WTC11 (cell line): ENCODE data around the gene SUN2. TPM values are rescaled to one million over a fixed set of nuclear protein-coding genes. Genes with fewer than 3 reads are reported as not detected.

ENCODE experiments used
- AFF4 ChIP-seq: sonication (generic); formaldehyde crosslinking; IDR thresholded peaks from 2 replicates; pipeline ENCODE4 v1.8.1; 2023; ENCODE audit warnings: mild to moderate bottlenecking, missing genetic modification reagents, borderline replicate concordance
- CREB1 ChIP-seq: sonication (generic); formaldehyde crosslinking; IDR thresholded peaks from 2 replicates; pipeline ENCODE4 v1.8.0; 2023; ENCODE audit warnings: mild to moderate bottlenecking, missing genetic modification reagents
- FOXJ3 ChIP-seq: sonication (generic); formaldehyde crosslinking; IDR thresholded peaks from 2 replicates; pipeline ENCODE4 v1.9.0; 2021; ENCODE audit warnings: missing genetic modification reagents, mild to moderate bottlenecking, borderline replicate concordance
- GABPB1 ChIP-seq: sonication (generic); formaldehyde crosslinking; IDR thresholded peaks from 2 replicates; pipeline ENCODE4 v1.8.1; 2023; ENCODE audit warnings: mild to moderate bottlenecking, missing genetic modification reagents
- JUN ChIP-seq: sonication (generic); formaldehyde crosslinking; IDR thresholded peaks from 2 replicates; pipeline ENCODE4 v1.8.0; 2023; ENCODE audit warnings: mild to moderate bottlenecking, missing genetic modification reagents
- MYBL2 ChIP-seq: sonication (generic); formaldehyde crosslinking; IDR thresholded peaks from 2 replicates; pipeline ENCODE4 v1.8.1; 2023; ENCODE audit warnings: mild to moderate bottlenecking, moderate library complexity, missing genetic modification reagents
- NFYB ChIP-seq: sonication (generic); formaldehyde crosslinking; conservative IDR thresholded peaks from 2 replicates; pipeline ENCODE4 v1.8.0; 2022; ENCODE audit warnings: low read depth, missing genetic modification reagents
- NR2C2 ChIP-seq: sonication (generic); formaldehyde crosslinking; IDR thresholded peaks from 2 replicates; pipeline ENCODE4 v1.8.0; 2022; ENCODE audit warnings: mild to moderate bottlenecking, missing genetic modification reagents
- OVOL2 ChIP-seq: fragments of 250-450 bp; sonication (Bioruptor Pico); IDR thresholded peaks from 2 replicates; pipeline ENCODE4 v1.9.0; 2021; ENCODE audit warnings: mild to moderate bottlenecking, borderline replicate concordance
- PRDM15 ChIP-seq: sonication (generic); formaldehyde crosslinking; IDR thresholded peaks from 2 replicates; pipeline ENCODE4 v1.8.0; 2022; ENCODE audit warnings: missing genetic modification reagents
- SOX15 ChIP-seq: fragments of 250-450 bp; sonication (Bioruptor Pico); IDR thresholded peaks from 2 replicates; pipeline ENCODE4 v1.9.0; 2021; ENCODE audit warnings: mild to moderate bottlenecking
- USF1 ChIP-seq: sonication (generic); formaldehyde crosslinking; IDR thresholded peaks from 2 replicates; pipeline ENCODE4 v1.8.0; 2022; ENCODE audit warnings: mild to moderate bottlenecking, missing genetic modification reagents
- ZBTB21 ChIP-seq: sonication (generic); formaldehyde crosslinking; IDR thresholded peaks from 2 replicates; pipeline ENCODE4 v1.8.1; 2023; ENCODE audit warnings: mild to moderate bottlenecking, missing genetic modification reagents, borderline replicate concordance
- ZNF396 ChIP-seq: fragments of 250-450 bp; sonication (Bioruptor Pico); IDR thresholded peaks from 2 replicates; pipeline ENCODE4 v1.8.0; 2021; ENCODE audit warnings: mild to moderate bottlenecking, moderate library complexity, borderline replicate concordance
- ZNF425 ChIP-seq: fragments of 250-450 bp; sonication (Bioruptor Pico); conservative IDR thresholded peaks from 2 replicates; pipeline ENCODE4 v1.9.0; 2021; ENCODE audit warnings: mild to moderate bottlenecking
- total RNA-seq: library from RNA; stranded (reverse); gene quantifications from 3 replicates; pipeline ENCODE4 v1.2.3, GENCODE V29; 2021
- TF ChIP-seq, protein P1 (sequence below): sonication (generic); formaldehyde crosslinking; IDR thresholded peaks from 2 replicates; pipeline ENCODE4 v1.8.1; 2022; ENCODE audit warnings: low read depth, missing genetic modification reagents, borderline replicate concordance
- TF ChIP-seq, protein P2 (sequence below): fragments of 250-450 bp; sonication (Bioruptor Pico); IDR thresholded peaks from 2 replicates; pipeline ENCODE4 v1.9.0; 2021; ENCODE audit warnings: mild to moderate bottlenecking, borderline replicate concordance
- TF ChIP-seq, protein P3 (sequence below): fragments of 200-600 bp; IDR thresholded peaks from 2 replicates; pipeline ENCODE4 v1.8.0; 2022; ENCODE audit warnings: antibody characterized with exemption
- TF ChIP-seq, protein P4 (sequence below): sonication (generic); formaldehyde crosslinking; IDR thresholded peaks from 2 replicates; pipeline ENCODE4 v1.8.1; 2023; ENCODE audit warnings: mild to moderate bottlenecking, missing genetic modification reagents

The SUN2 gene
- total RNA-seq, 1 experiment from 2014 or later: 30.1 TPM

GRCh38 chr22:38755911-38756532 lies at the start of gene SUN2 (continued):
- TF ChIP-seq OVOL2 (no peak), PRDM15 (CRISPR knock-in tag) (no peak), FOXJ3 (CRISPR knock-in tag) (no peak), AFF4 (CRISPR knock-in tag) (no peak), CREB1 (no peak), ZNF425 (CRISPR knock-in tag) (no peak), ZBTB21 (CRISPR knock-in tag) (peak; percentile 65; the same call in 1 of the 2 replicates), ZNF396 (CRISPR knock-in tag) (no peak), MYBL2 (CRISPR knock-in tag) (peak; percentile 98), SOX15 (CRISPR knock-in tag) (no peak), GABPB1 (no peak), JUN (CRISPR knock-in tag) (no peak), USF1 (CRISPR knock-in tag) (no peak), NFYB (peak; percentile 83), NR2C2 (CRISPR knock-in tag) (no peak)
- TF ChIP-seq, protein P1, sequence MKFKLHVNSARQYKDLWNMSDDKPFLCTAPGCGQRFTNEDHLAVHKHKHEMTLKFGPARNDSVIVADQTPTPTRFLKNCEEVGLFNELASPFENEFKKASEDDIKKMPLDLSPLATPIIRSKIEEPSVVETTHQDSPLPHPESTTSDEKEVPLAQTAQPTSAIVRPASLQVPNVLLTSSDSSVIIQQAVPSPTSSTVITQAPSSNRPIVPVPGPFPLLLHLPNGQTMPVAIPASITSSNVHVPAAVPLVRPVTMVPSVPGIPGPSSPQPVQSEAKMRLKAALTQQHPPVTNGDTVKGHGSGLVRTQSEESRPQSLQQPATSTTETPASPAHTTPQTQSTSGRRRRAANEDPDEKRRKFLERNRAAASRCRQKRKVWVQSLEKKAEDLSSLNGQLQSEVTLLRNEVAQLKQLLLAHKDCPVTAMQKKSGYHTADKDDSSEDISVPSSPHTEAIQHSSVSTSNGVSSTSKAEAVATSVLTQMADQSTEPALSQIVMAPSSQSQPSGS (CRISPR knock-in tag): no peak
- TF ChIP-seq, protein P2, sequence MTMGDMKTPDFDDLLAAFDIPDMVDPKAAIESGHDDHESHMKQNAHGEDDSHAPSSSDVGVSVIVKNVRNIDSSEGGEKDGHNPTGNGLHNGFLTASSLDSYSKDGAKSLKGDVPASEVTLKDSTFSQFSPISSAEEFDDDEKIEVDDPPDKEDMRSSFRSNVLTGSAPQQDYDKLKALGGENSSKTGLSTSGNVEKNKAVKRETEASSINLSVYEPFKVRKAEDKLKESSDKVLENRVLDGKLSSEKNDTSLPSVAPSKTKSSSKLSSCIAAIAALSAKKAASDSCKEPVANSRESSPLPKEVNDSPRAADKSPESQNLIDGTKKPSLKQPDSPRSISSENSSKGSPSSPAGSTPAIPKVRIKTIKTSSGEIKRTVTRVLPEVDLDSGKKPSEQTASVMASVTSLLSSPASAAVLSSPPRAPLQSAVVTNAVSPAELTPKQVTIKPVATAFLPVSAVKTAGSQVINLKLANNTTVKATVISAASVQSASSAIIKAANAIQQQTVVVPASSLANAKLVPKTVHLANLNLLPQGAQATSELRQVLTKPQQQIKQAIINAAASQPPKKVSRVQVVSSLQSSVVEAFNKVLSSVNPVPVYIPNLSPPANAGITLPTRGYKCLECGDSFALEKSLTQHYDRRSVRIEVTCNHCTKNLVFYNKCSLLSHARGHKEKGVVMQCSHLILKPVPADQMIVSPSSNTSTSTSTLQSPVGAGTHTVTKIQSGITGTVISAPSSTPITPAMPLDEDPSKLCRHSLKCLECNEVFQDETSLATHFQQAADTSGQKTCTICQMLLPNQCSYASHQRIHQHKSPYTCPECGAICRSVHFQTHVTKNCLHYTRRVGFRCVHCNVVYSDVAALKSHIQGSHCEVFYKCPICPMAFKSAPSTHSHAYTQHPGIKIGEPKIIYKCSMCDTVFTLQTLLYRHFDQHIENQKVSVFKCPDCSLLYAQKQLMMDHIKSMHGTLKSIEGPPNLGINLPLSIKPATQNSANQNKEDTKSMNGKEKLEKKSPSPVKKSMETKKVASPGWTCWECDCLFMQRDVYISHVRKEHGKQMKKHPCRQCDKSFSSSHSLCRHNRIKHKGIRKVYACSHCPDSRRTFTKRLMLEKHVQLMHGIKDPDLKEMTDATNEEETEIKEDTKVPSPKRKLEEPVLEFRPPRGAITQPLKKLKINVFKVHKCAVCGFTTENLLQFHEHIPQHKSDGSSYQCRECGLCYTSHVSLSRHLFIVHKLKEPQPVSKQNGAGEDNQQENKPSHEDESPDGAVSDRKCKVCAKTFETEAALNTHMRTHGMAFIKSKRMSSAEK: no peak
- TF ChIP-seq, protein P3, sequence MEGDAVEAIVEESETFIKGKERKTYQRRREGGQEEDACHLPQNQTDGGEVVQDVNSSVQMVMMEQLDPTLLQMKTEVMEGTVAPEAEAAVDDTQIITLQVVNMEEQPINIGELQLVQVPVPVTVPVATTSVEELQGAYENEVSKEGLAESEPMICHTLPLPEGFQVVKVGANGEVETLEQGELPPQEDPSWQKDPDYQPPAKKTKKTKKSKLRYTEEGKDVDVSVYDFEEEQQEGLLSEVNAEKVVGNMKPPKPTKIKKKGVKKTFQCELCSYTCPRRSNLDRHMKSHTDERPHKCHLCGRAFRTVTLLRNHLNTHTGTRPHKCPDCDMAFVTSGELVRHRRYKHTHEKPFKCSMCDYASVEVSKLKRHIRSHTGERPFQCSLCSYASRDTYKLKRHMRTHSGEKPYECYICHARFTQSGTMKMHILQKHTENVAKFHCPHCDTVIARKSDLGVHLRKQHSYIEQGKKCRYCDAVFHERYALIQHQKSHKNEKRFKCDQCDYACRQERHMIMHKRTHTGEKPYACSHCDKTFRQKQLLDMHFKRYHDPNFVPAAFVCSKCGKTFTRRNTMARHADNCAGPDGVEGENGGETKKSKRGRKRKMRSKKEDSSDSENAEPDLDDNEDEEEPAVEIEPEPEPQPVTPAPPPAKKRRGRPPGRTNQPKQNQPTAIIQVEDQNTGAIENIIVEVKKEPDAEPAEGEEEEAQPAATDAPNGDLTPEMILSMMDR: no peak
- TF ChIP-seq, protein P4, sequence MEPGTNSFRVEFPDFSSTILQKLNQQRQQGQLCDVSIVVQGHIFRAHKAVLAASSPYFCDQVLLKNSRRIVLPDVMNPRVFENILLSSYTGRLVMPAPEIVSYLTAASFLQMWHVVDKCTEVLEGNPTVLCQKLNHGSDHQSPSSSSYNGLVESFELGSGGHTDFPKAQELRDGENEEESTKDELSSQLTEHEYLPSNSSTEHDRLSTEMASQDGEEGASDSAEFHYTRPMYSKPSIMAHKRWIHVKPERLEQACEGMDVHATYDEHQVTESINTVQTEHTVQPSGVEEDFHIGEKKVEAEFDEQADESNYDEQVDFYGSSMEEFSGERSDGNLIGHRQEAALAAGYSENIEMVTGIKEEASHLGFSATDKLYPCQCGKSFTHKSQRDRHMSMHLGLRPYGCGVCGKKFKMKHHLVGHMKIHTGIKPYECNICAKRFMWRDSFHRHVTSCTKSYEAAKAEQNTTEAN (CRISPR knock-in tag): 0 out of 2 replicates have a peak, but pooled peaks have one; percentile 24
